ENCODE data around the gene CLMP. TPM values are rescaled to one million over a fixed set of nuclear protein-coding genes. Genes with fewer than 3 reads are reported as not detected.
A peak's percentile ranks its signal among the peaks of the same experiment; 100 is the strongest.

Gene CLMP
- total RNA-seq, 1 donor, result 147 TPM

GRCh38 chr11:123202155-123203151, 7.4 kb upstream of the CLMP start:
- no peak for TF ChIP-seq CTCF (IDR thresholded peaks at IDR 0.05; ENCODE audit: insufficient read depth, low read depth, low read length)
- no peak overlapping the region for H3K4me3 ChIP-seq (ENCODE audit: low read depth, low read length)
- DNase-seq (ENCODE audit: low read depth), result peak; percentile 98

GRCh38 chr11:123200264-123200663, 5.2 kb upstream of the CLMP start:
- TF ChIP-seq CTCF (IDR thresholded peaks at IDR 0.05; ENCODE audit: insufficient read depth, low read depth, low read length), result no peak
- no peak for DNase-seq (ENCODE audit: low read depth)
- H3K4me3 ChIP-seq (ENCODE audit: low read depth, low read length), result no peak overlapping the region

GRCh38 chr11:123197711-123198110, 2.7 kb upstream of the CLMP start:
- DNase-seq (ENCODE audit: low read depth), result peak; percentile 98
- no peak for TF ChIP-seq CTCF (IDR thresholded peaks at IDR 0.05; ENCODE audit: insufficient read depth, low read depth, low read length)
- no peak overlapping the region for H3K4me3 ChIP-seq (ENCODE audit: low read depth, low read length)

- no peak for TF ChIP-seq CTCF (IDR thresholded peaks at IDR 0.05; ENCODE audit: insufficient read depth, low read depth, low read length)
- DNase-seq (ENCODE audit: low read depth), result no peak
- H3K4me3 ChIP-seq (ENCODE audit: low read depth, low read length), result peak overlapping the region; percentile 87
Observed at GRCh38 chr11:123196060-123196714, 1.1 kb upstream of the CLMP start.

- TF ChIP-seq CTCF (IDR thresholded peaks at IDR 0.05; ENCODE audit: insufficient read depth, low read depth, low read length), result no peak
- peak overlapping the region; percentile 87 for H3K4me3 ChIP-seq (ENCODE audit: low read depth, low read length)
- peak; percentile 63 for DNase-seq (ENCODE audit: low read depth)
Observed at GRCh38 chr11:123194337-123195187, 486 bp downstream of the CLMP start.

GRCh38 chr11:123193742-123194141, 1.3 kb downstream of the CLMP start:
- H3K4me3 ChIP-seq (ENCODE audit: low read depth, low read length), result peak overlapping the region; percentile 87
- TF ChIP-seq CTCF (IDR thresholded peaks at IDR 0.05; ENCODE audit: insufficient read depth, low read depth, low read length), result no peak
- peak; percentile 66 for DNase-seq (ENCODE audit: low read depth)
